NCI-H146 (cell line): ENCODE results near the gene ZFAND2A.
A peak's percentile ranks its signal among the peaks of the same experiment; 100 is the strongest.
"Not testable (repeated sequence)": the region's sequence is repeated elsewhere in the genome, so short reads cannot be mapped to it uniquely, and the experiment has no call there.

ENCODE experiments used
- DNase-seq: peaks from one replicate; lab custom pipeline; 2025; lab: John Stamatoyannopoulos, UW

Gene ZFAND2A

GRCh38 chr7:1159891-1160669 lies at the start of gene ZFAND2A:
Gene ZFAND2A (minus strand): TSS chr7:1160196. CDS start chr7:1158212, 1,984 bp downstream.
- peak; percentile 96 for DNase-seq

GRCh38 chr7:1209097-1209496 lies 49.1 kb upstream of the ZFAND2A start:
- DNase-seq: no peak

GRCh38 chr7:1205742-1206141 lies 45.7 kb upstream of the ZFAND2A start:
- not testable (repeated sequence) for DNase-seq

- DNase-seq: no peak
These were observed 44.6 kb upstream of the ZFAND2A start for GRCh38 chr7:1204460-1205140.

GRCh38 chr7:1202914-1203313 lies 42.9 kb upstream of the ZFAND2A start:
- DNase-seq: not testable (repeated sequence)

- no peak for DNase-seq
These were observed 41.9 kb upstream of the ZFAND2A start for GRCh38 chr7:1201916-1202315.

- no peak for DNase-seq
These were observed 40.0 kb upstream of the ZFAND2A start for GRCh38 chr7:1200045-1200444.

GRCh38 chr7:1197997-1198625 lies 38.1 kb upstream of the ZFAND2A start:
- no peak for DNase-seq

- no peak for DNase-seq
These were observed 37.0 kb upstream of the ZFAND2A start for GRCh38 chr7:1196950-1197349.

- DNase-seq: peak; percentile 25
These were observed 36.4 kb upstream of the ZFAND2A start for GRCh38 chr7:1196441-1196840.

- DNase-seq: peak; percentile 36
These were observed 33.8 kb upstream of the ZFAND2A start for GRCh38 chr7:1193593-1194424.

GRCh38 chr7:1192171-1192676 lies 32.2 kb upstream of the ZFAND2A start:
- DNase-seq: no peak

GRCh38 chr7:1189986-1190772 lies 30.2 kb upstream of the ZFAND2A start:
- DNase-seq: no peak

GRCh38 chr7:1188720-1189294 lies 28.8 kb upstream of the ZFAND2A start:
- DNase-seq: no peak

- no peak for DNase-seq
These were observed 27.1 kb upstream of the ZFAND2A start for GRCh38 chr7:1187127-1187526.

GRCh38 chr7:1181640-1182039 lies 21.6 kb upstream of the ZFAND2A start:
- DNase-seq: no peak

- DNase-seq: no peak
These were observed 21.0 kb upstream of the ZFAND2A start for GRCh38 chr7:1181031-1181430.

- DNase-seq: peak; percentile 42
These were observed 16.9 kb upstream of the ZFAND2A start for GRCh38 chr7:1176891-1177373.

- DNase-seq: peak; percentile 78
These were observed 16.2 kb upstream of the ZFAND2A start for GRCh38 chr7:1175967-1176851.

- no peak for DNase-seq
These were observed 15.6 kb upstream of the ZFAND2A start for GRCh38 chr7:1175597-1175966.
